ENCODE measurements around the gene RCCD1. TPM values are rescaled to one million over a fixed set of nuclear protein-coding genes. Genes with fewer than 3 reads are reported as not detected.

Gene RCCD1
- total RNA-seq, 1 experiment from 2014 or later, result 29.0 TPM

DNA sequence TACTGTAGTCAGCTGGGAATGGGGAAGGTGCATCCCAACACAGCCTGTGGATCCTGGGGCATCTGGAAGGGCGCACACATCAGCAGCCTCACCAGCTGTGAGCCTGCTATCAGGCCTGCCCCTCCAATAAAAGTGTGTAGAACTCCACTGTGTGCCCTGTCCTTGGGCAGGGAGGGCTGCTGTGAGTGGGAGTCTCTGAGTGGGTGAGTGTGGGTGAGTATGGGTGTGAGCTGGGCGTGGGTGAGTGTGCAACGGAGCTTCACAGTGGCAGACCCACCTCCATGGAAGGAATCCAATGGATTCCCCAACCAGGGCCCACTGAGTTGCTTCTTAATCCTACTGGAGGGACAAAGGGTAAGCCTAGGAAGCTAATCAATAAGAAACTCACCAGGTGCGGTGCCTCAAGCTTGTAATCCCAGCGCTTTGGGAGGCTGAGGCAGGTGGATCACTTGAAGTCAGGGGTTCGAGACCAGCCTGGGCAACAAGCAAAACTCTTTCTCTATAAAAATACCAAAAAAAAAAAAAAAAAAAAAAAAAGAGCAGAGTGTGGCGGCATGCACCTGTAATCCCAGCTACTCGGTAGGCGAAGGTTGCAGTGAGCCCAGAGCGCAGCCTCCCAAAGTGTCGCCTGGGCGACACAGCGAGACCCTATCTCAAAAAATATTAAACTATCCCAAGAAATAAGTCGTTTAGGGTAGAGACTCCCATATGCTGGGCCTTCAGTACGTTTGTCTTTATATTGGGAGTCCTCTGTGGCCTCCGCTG is 555 bp upstream of the RCCD1 start:
- CTCF ChIA-PET, result interaction anchor here (0.5 to 8.4 kb wide), 7 partner anchors 9 to 277 kb away, joined by 3 to 116 read pairs (median 41); partner anchors contain the start of genes HDDC3 and UNC45A
- intact Hi-C loops (cut with micrococcal nuclease), result loop anchor here (2.0 kb wide), 1 partner anchor 19 kb away; the partner anchor contains the start of gene UNC45A
- H3K9me3 Mint-ChIP-seq (ENCODE audit: unreplicated experiment), result no peaks in the 10 kb centered on the region
- POLR2A ChIA-PET, result interaction anchor here (0.7 to 2.3 kb wide), 12 partner anchors 11 to 68 kb away, joined by 3 to 15 read pairs (median 5); partner anchors contain the start of genes HDDC3, PRC1, UNC45A and VPS33B
- H3K27ac Mint-ChIP-seq (ENCODE audit: low read depth, unreplicated experiment), result peak overlapping the region; percentile 84
- peaks cover 57% of the 10 kb centered on the region for H3K36me3 Mint-ChIP-seq (ENCODE audit: insufficient read depth, unreplicated experiment)
- TSS peak; percentile 34 for BruUV-seq (replicated peaks)
- H3K4me3 Mint-ChIP-seq (ENCODE audit: unreplicated experiment), result peak overlapping the region; percentile 77
- peaks cover 6% of the 10 kb centered on the region for H3K4me1 Mint-ChIP-seq (ENCODE audit: insufficient read depth, unreplicated experiment)
- TF ChIP-seq, protein P1, sequence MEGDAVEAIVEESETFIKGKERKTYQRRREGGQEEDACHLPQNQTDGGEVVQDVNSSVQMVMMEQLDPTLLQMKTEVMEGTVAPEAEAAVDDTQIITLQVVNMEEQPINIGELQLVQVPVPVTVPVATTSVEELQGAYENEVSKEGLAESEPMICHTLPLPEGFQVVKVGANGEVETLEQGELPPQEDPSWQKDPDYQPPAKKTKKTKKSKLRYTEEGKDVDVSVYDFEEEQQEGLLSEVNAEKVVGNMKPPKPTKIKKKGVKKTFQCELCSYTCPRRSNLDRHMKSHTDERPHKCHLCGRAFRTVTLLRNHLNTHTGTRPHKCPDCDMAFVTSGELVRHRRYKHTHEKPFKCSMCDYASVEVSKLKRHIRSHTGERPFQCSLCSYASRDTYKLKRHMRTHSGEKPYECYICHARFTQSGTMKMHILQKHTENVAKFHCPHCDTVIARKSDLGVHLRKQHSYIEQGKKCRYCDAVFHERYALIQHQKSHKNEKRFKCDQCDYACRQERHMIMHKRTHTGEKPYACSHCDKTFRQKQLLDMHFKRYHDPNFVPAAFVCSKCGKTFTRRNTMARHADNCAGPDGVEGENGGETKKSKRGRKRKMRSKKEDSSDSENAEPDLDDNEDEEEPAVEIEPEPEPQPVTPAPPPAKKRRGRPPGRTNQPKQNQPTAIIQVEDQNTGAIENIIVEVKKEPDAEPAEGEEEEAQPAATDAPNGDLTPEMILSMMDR (IDR thresholded peaks at IDR 0.05; ENCODE audit: unreplicated experiment), result no peak
- DNase-seq (ENCODE audit: unreplicated experiment), result no peak
- no peaks in the 10 kb centered on the region for H3K27me3 Mint-ChIP-seq (ENCODE audit: insufficient read depth, unreplicated experiment)

DNA sequence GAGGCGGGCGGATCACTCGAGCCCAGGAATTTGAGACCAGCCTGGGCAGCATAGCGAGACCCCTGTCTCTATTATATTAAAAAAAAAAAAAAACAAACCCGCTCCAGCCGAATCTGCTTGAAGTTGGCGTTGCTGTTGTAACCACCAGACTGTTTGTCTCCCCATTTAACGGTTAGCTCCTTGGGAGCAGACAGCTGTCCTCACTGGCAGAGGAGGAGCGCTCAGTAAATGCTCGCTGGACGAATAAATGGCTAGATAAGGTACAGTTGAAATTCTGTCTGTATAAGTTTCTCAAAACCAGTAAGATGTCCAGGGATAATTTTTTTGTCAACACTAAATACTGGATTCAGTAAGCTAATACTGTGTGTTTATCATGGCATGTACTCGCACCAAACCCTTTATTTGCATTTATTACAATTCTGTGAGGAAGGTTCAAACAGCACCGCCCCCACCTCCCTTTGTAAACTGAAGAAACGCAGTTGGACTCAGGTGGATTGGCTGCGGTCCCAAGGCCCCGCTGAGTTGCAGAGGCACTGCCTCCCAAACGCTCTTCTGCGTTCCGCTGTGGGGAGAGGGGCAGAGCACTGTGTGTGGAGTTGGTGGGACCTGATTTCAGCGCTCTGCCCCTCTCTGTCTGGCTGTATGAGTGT is 1.1 kb downstream of the RCCD1 start:
- peak; percentile 64 for DNase-seq (ENCODE audit: unreplicated experiment)
- H3K9me3 Mint-ChIP-seq (ENCODE audit: unreplicated experiment), result no peaks in the 10 kb centered on the region
- ChIA-PET CTCF (interaction anchor here (0.5 to 8.4 kb wide), 35 partner anchors 9 to 1124 kb away, joined by 3 to 116 read pairs (median 7); partner anchors contain the start of genes HDDC3, UNC45A and VPS33B), POLR2A (interaction anchor here (0.6 to 3.3 kb wide), 13 partner anchors 10 to 94 kb away, joined by 3 to 20 read pairs (median 5); partner anchors contain the start of genes HDDC3, UNC45A and VPS33B)
- H3K36me3 Mint-ChIP-seq (ENCODE audit: insufficient read depth, unreplicated experiment), result peaks cover 41% of the 10 kb centered on the region
- peaks cover 10% of the 10 kb centered on the region for H3K4me1 Mint-ChIP-seq (ENCODE audit: insufficient read depth, unreplicated experiment)
- intact Hi-C loops (cut with micrococcal nuclease), result loop anchor here (1.0 to 2.0 kb wide), 4 partner anchors 21 to 94 kb away; partner anchors contain the start of genes PRC1 and UNC45A
- peak overlapping the region; percentile 77 for H3K4me3 Mint-ChIP-seq (ENCODE audit: unreplicated experiment)
- no peaks in the 10 kb centered on the region for H3K27me3 Mint-ChIP-seq (ENCODE audit: insufficient read depth, unreplicated experiment)
- no TSS peak for BruUV-seq (replicated peaks)
- TF ChIP-seq, protein P1 (IDR thresholded peaks at IDR 0.05; ENCODE audit: unreplicated experiment), result no peak
- peak overlapping the region; percentile 84 for H3K27ac Mint-ChIP-seq (ENCODE audit: low read depth, unreplicated experiment)

DNA sequence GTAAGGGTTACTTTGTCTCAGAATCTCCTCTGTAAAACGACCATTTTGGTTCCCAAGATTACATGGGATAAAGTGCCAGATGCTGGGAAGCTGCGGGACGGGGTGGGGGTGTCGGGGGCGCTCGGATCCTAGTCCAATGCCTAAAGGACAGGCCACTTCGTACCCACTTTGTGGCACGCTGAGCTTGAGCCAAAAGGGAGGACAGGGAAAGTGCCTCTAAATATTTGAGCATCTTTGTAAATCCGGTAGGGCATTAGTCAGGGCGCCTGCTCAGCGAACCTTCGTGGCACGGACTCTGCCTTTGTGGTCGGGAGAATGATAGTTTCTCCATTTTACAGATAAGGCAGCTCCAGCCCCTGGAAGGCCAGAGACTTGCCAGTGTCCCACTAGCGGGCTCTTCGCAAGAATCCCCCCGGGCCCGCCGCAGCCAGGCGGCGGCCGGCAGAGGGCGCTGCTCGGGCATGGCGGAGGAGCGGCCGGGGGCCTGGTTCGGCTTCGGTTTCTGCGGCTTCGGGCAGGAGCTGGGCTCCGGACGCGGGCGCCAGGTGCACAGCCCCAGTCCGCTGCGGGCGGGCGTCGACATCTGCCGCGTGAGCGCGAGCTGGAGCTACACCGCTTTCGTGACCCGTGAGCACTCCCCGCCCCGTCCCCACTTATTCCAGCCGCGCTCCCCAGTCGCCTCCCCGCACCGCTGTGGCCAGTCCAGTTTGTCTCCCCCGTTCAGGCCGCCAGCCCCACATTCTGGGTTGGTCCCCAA is 1.8 kb downstream of the RCCD1 start:
- TF ChIP-seq, protein P1 (IDR thresholded peaks at IDR 0.05; ENCODE audit: unreplicated experiment), result peak; percentile 96
- intact Hi-C loops (cut with micrococcal nuclease), result loop anchor here (1.0 to 2.0 kb wide), 3 partner anchors 38 to 93 kb away; partner anchors contain the start of gene PRC1
- Mint-ChIP-seq H3K27ac (ENCODE audit: low read depth, unreplicated experiment) (no peak overlapping the region), H3K36me3 (ENCODE audit: insufficient read depth, unreplicated experiment) (peaks cover 34% of the 10 kb centered on the region), H3K27me3 (ENCODE audit: insufficient read depth, unreplicated experiment) (no peaks in the 10 kb centered on the region), H3K4me3 (ENCODE audit: unreplicated experiment) (peak overlapping the region; percentile 77), H3K4me1 (ENCODE audit: insufficient read depth, unreplicated experiment) (peaks cover 10% of the 10 kb centered on the region), H3K9me3 (ENCODE audit: unreplicated experiment) (no peaks in the 10 kb centered on the region)
- ChIA-PET POLR2A (interaction anchor here (0.6 to 3.3 kb wide), 16 partner anchors 10 to 93 kb away, joined by 3 to 20 read pairs (median 5); partner anchors contain the start of genes HDDC3, PRC1, UNC45A and VPS33B), CTCF (interaction anchor here (0.5 to 8.4 kb wide), 51 partner anchors 8 to 1123 kb away, joined by 3 to 116 read pairs (median 4); partner anchors contain the start of genes HDDC3, MAN2A2, UNC45A and VPS33B)
- BruUV-seq (replicated peaks), result no TSS peak
- peak; percentile 72 for DNase-seq (ENCODE audit: unreplicated experiment)
